Thyroid gland (tissue), 4 donors: Measurements from ENCODE around the gene TINAGL1.

Experiments
- CTCF ChIP-seq, 6 experiments: fragments of 200-600 bp in 3 of 6; fragments of 450-650 bp in 3 of 6; sonication (generic) in 3 of 6; IDR thresholded peaks; one replicate each; pipeline ENCODE4 v1.5.1; 2016 to 2019; ENCODE audit warnings: antibody characterized with exemption in 6 of 6, mild to moderate bottlenecking in 2 of 6, inconsistent platforms in 1 of 6, moderate library complexity in 1 of 6
- POLR2A ChIP-seq, 2 donors: fragments of 450-650 bp; IDR thresholded peaks; one replicate each; pipeline ENCODE4 v1.6.1; 2017; ENCODE audit warnings: antibody characterized with exemption in 2 of 2, mild to moderate bottlenecking in 2 of 2, moderate library complexity in 1 of 2

DNA sequence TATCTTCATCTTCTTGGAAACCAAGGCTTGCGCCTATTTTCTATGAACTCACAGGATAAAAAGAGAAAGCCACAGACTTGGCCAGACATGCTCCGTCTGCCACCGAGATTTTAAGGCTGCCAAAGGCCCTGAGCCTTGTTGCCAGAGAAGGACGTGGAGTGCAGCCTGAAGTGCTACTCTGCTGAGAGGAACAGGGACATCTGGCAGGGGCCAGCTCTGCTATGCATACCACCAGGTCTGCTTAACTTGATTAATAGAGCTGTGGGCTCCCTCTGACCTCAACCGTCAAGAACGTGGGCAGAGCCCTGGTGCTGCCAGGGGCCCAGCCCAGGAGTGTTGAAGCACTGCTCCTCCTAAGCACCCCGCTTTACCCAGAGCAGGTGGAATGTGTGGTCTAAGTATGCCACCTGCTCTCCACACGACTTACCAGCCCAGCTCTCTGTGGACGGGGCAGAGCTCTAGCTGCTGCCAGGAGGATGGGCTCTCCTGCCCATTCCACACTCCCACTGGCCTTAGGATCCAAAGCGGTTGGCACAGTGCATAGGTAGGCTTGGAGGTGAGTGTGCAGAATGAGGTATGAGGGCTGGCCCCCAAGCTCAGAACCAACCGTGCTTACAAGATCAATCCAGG, 51.7 kb downstream of the TINAGL1 start:
- TF ChIP-seq POLR2A (IDR thresholded peaks at IDR 0.05) (peak in 1 of 2 donors; percentile 83), CTCF (IDR thresholded peaks at IDR 0.05) (no peak)
